ENCODE data around the gene SOD3. TPM values are rescaled to one million over a fixed set of nuclear protein-coding genes. Genes with fewer than 3 reads are reported as not detected.

SOD3 gene
- total and polyA plus RNA-seq, 4 experiments from 2014 or later: not detected

DNA sequence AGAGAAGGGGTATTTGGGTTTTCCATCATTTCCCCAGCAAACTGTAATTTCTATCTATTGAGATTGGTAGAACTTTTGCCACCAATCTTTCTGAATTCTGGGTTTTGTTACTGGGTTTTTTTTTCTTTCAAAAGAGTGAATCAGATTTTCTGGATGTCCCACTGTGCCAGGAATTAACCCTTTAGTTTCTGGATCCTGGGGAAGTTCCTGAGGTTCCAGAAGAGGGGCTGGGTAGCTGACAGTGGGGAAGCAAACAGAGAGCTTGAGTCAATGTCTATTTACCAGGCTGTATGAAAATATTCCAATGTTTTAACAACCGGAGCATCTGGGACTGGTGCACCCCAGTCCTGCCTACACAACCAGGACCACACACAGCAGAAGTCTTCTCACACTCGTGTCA lies 25.8 kb upstream of the SOD3 start:
- ChIA-PET CTCF (ENCODE audit: partially characterized antibody) (interaction anchor here (0.7 kb wide), 1 partner anchor 23 kb away, joined by 3 read pairs; no protein-coding TSS in a partner anchor), POLR2A (ENCODE audit: partially characterized antibody) (no interaction called here)
- Histone ChIP-seq H3K9me3 (ENCODE audit: control insufficient read depth in 1 of 2, low read length in 2 of 2) (no peaks in the 10 kb centered on the region), H3K27ac (ENCODE audit: low read depth, low read length) (no peak overlapping the region), H3K27me3 (ENCODE audit: insufficient read depth, low read length) (no peaks in the 10 kb centered on the region), H3K4me1 (ENCODE audit: insufficient read depth, low read length) (no peaks in the 10 kb centered on the region), H3K4me3 (ENCODE audit: low read length in 2 of 2) (no peak overlapping the region), H3K36me3 (ENCODE audit: insufficient read depth, low read length) (no peaks in the 10 kb centered on the region)
- peaks cover 0 to 4% (median 2%) of the 10 kb centered on the region in 8 donors for H3K9me3 Mint-ChIP-seq
- H3K27ac Mint-ChIP-seq: no peak overlapping the region
- H3K36me3 Mint-ChIP-seq: no peaks in the 10 kb centered on the region
- H3K4me1 Mint-ChIP-seq: peaks cover 0 to 2% (median 0%) of the 10 kb centered on the region in 4 donors
- DNase-seq: no peak
- no peak overlapping the region for H3K4me3 Mint-ChIP-seq
- intact Hi-C loops (cut with micrococcal nuclease): no loop called here
- H3K27me3 Mint-ChIP-seq: no peaks in the 10 kb centered on the region

GRCh38 chr4:24770032-24770584 lies 25.3 kb upstream of the SOD3 start:
- Mint-ChIP-seq H3K4me3 (no peak overlapping the region), H3K4me1 (peaks cover 0 to 2% (median 0%) of the 10 kb centered on the region in 4 donors), H3K9me3 (peaks cover 0 to 4% (median 2%) of the 10 kb centered on the region in 8 donors), H3K36me3 (no peaks in the 10 kb centered on the region), H3K27me3 (no peaks in the 10 kb centered on the region), H3K27ac (no peak overlapping the region)
- ChIA-PET CTCF (ENCODE audit: partially characterized antibody) (no interaction called here), POLR2A (ENCODE audit: partially characterized antibody) (no interaction called here)
- Histone ChIP-seq H3K4me3 (ENCODE audit: low read length in 2 of 2) (no peak overlapping the region), H3K4me1 (ENCODE audit: insufficient read depth, low read length) (no peaks in the 10 kb centered on the region), H3K36me3 (ENCODE audit: insufficient read depth, low read length) (no peaks in the 10 kb centered on the region), H3K27me3 (ENCODE audit: insufficient read depth, low read length) (no peaks in the 10 kb centered on the region), H3K9me3 (ENCODE audit: control insufficient read depth in 1 of 2, low read length in 2 of 2) (no peaks in the 10 kb centered on the region), H3K27ac (ENCODE audit: low read depth, low read length) (no peak overlapping the region)
- intact Hi-C loops (cut with micrococcal nuclease): no loop called here
- no peak for DNase-seq

- POLR2A ChIA-PET (ENCODE audit: partially characterized antibody): no interaction called here
Measured at GRCh38 chr4:24770667-24771066, 24.7 kb upstream of the SOD3 start.

DNA sequence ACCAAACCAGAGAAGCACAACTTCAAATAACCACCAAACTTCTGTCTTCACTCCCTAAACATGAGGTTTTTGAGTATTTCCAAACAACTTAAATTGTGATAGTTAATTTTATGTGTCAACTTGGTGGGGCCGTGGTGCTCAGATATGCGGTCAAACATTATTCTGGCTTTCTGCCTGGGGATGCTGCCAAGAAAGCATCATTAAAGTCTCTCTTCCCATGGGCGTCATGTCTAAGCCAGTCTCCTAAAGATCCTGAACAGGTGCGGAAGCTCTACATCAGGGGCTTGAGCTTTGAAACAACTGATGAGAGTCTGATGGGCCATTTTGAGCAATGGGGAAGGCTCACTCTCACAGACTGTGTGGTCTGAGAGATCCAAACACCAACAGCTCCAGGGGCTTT lies 24.1 kb upstream of the SOD3 start:
- Mint-ChIP-seq H3K4me1 (no peaks in the 10 kb centered on the region), H3K36me3 (no peaks in the 10 kb centered on the region), H3K9me3 (peaks cover 0 to 4% (median 2%) of the 10 kb centered on the region in 8 donors), H3K27ac (no peak overlapping the region), H3K27me3 (no peaks in the 10 kb centered on the region), H3K4me3 (no peak overlapping the region)
- Histone ChIP-seq H3K27ac (ENCODE audit: low read depth, low read length) (no peak overlapping the region), H3K4me3 (ENCODE audit: low read length in 2 of 2) (no peak overlapping the region), H3K36me3 (ENCODE audit: insufficient read depth, low read length) (no peaks in the 10 kb centered on the region), H3K27me3 (ENCODE audit: insufficient read depth, low read length) (no peaks in the 10 kb centered on the region), H3K9me3 (ENCODE audit: control insufficient read depth in 1 of 2, low read length in 2 of 2) (no peaks in the 10 kb centered on the region), H3K4me1 (ENCODE audit: insufficient read depth, low read length) (no peaks in the 10 kb centered on the region)
- no peak for DNase-seq
- intact Hi-C loops (cut with micrococcal nuclease): no loop called here
- ChIA-PET CTCF (ENCODE audit: partially characterized antibody) (no interaction called here), POLR2A (ENCODE audit: partially characterized antibody) (no interaction called here)

More at GRCh38 chr4:24770667-24771066, 24.7 kb upstream of the SOD3 start:
- Mint-ChIP-seq H3K27me3 (no peaks in the 10 kb centered on the region), H3K36me3 (no peaks in the 10 kb centered on the region), H3K4me1 (no peaks in the 10 kb centered on the region), H3K27ac (no peak overlapping the region), H3K9me3 (peaks cover 0 to 4% (median 2%) of the 10 kb centered on the region in 8 donors), H3K4me3 (no peak overlapping the region)
- DNase-seq: no peak
- Histone ChIP-seq H3K4me1 (ENCODE audit: insufficient read depth, low read length) (no peaks in the 10 kb centered on the region), H3K27ac (ENCODE audit: low read depth, low read length) (no peak overlapping the region), H3K9me3 (ENCODE audit: control insufficient read depth in 1 of 2, low read length in 2 of 2) (no peaks in the 10 kb centered on the region), H3K36me3 (ENCODE audit: insufficient read depth, low read length) (no peaks in the 10 kb centered on the region), H3K27me3 (ENCODE audit: insufficient read depth, low read length) (no peaks in the 10 kb centered on the region), H3K4me3 (ENCODE audit: low read length in 2 of 2) (no peak overlapping the region)
- CTCF ChIA-PET (ENCODE audit: partially characterized antibody): no interaction called here
- intact Hi-C loops (cut with micrococcal nuclease): no loop called here

GRCh38 chr4:24772061-24772705 lies 23.2 kb upstream of the SOD3 start:
- no peaks in the 10 kb centered on the region for H3K27me3 Mint-ChIP-seq
- H3K27ac Mint-ChIP-seq: no peak overlapping the region
- Histone ChIP-seq H3K4me3 (ENCODE audit: low read length in 2 of 2) (no peak overlapping the region), H3K9me3 (ENCODE audit: control insufficient read depth in 1 of 2, low read length in 2 of 2) (no peaks in the 10 kb centered on the region), H3K36me3 (ENCODE audit: insufficient read depth, low read length) (no peaks in the 10 kb centered on the region), H3K27ac (ENCODE audit: low read depth, low read length) (no peak overlapping the region), H3K27me3 (ENCODE audit: insufficient read depth, low read length) (no peaks in the 10 kb centered on the region), H3K4me1 (ENCODE audit: insufficient read depth, low read length) (no peaks in the 10 kb centered on the region)
- no peaks in the 10 kb centered on the region for H3K36me3 Mint-ChIP-seq
- peaks cover 0 to 4% (median 1%) of the 10 kb centered on the region in 8 donors for H3K9me3 Mint-ChIP-seq
- no peak for DNase-seq
- ChIA-PET CTCF (ENCODE audit: partially characterized antibody) (no interaction called here), POLR2A (ENCODE audit: partially characterized antibody) (no interaction called here)
- no peak overlapping the region for H3K4me3 Mint-ChIP-seq
- intact Hi-C loops (cut with micrococcal nuclease): no loop called here
- H3K4me1 Mint-ChIP-seq: no peaks in the 10 kb centered on the region

DNA sequence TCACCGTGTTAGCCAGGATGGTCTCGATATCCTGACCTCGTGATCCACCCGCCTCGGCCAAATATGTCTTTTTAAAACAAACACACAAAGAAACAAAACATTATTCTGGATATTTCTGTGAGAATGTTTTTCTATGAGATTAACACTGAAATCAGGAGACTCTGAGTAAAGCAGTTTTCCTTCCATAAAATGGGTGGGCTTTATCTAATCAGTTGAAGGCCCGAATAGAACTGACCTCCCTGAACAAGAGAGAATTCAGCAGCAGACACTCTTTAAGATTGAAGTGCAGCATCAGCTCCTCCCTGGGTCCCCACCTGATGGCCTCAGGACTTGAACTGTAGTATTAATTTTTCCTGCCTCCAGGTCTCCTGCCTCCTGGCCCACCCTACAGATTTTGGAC lies 22.4 kb upstream of the SOD3 start:
- DNase-seq: no peak
- Mint-ChIP-seq H3K4me3 (no peak overlapping the region), H3K27ac (no peak overlapping the region), H3K4me1 (no peaks in the 10 kb centered on the region), H3K27me3 (no peaks in the 10 kb centered on the region), H3K9me3 (peaks cover 0 to 4% (median 1%) of the 10 kb centered on the region in 8 donors), H3K36me3 (no peaks in the 10 kb centered on the region)
- H3K27ac ChIP-seq (ENCODE audit: low read depth, low read length): no peak overlapping the region
- ChIA-PET CTCF (ENCODE audit: partially characterized antibody) (no interaction called here), POLR2A (ENCODE audit: partially characterized antibody) (no interaction called here)
- intact Hi-C loops (cut with micrococcal nuclease): no loop called here
- no peaks in the 10 kb centered on the region for H3K27me3 ChIP-seq (ENCODE audit: insufficient read depth, low read length)
- H3K9me3 ChIP-seq (ENCODE audit: control insufficient read depth in 1 of 2, low read length in 2 of 2): no peaks in the 10 kb centered on the region
- H3K4me3 ChIP-seq (ENCODE audit: low read length in 2 of 2): no peak overlapping the region
- no peaks in the 10 kb centered on the region for H3K4me1 ChIP-seq (ENCODE audit: insufficient read depth, low read length)
- no peaks in the 10 kb centered on the region for H3K36me3 ChIP-seq (ENCODE audit: insufficient read depth, low read length)

- no peaks in the 10 kb centered on the region for H3K9me3 ChIP-seq (ENCODE audit: control insufficient read depth in 1 of 2, low read length in 2 of 2)
- no peaks in the 10 kb centered on the region for H3K36me3 ChIP-seq (ENCODE audit: insufficient read depth, low read length)
- ChIA-PET POLR2A (ENCODE audit: partially characterized antibody) (no interaction called here), CTCF (ENCODE audit: partially characterized antibody) (no interaction called here)
- Mint-ChIP-seq H3K36me3 (no peaks in the 10 kb centered on the region), H3K27me3 (no peaks in the 10 kb centered on the region), H3K4me3 (no peak overlapping the region), H3K4me1 (no peaks in the 10 kb centered on the region), H3K27ac (no peak overlapping the region), H3K9me3 (peaks cover 0 to 4% (median 1%) of the 10 kb centered on the region in 8 donors)
- no peaks in the 10 kb centered on the region for H3K27me3 ChIP-seq (ENCODE audit: insufficient read depth, low read length)
- no peaks in the 10 kb centered on the region for H3K4me1 ChIP-seq (ENCODE audit: insufficient read depth, low read length)
- H3K27ac ChIP-seq (ENCODE audit: low read depth, low read length): no peak overlapping the region
- intact Hi-C loops (cut with micrococcal nuclease): no loop called here
- no peak for DNase-seq
- no peak overlapping the region for H3K4me3 ChIP-seq (ENCODE audit: low read length in 2 of 2)
Measured at GRCh38 chr4:24774452-24774851, 20.9 kb upstream of the SOD3 start.
